ENCODE measurements around the gene CFD. TPM values are rescaled to one million over a fixed set of nuclear protein-coding genes. Genes with fewer than 3 reads are reported as not detected.
A peak's percentile ranks its signal among the peaks of the same experiment; 100 is the strongest.
"Not testable (repeated sequence)": the region's sequence is repeated elsewhere in the genome, so short reads cannot be mapped to it uniquely, and the experiment has no call there.

The CFD gene
- total RNA-seq, 2 experiments from 2014 or later = 0.17 to 0.25 TPM

- Mint-ChIP-seq H3K9me3 (no peaks in the 10 kb centered on the region), H3K4me3 (no peak overlapping the region), H3K27ac (no peak overlapping the region), H3K27me3 (ENCODE audit: low read depth) (peaks cover 38% of the 10 kb centered on the region), H3K4me1 (ENCODE audit: low read depth) (no peaks in the 10 kb centered on the region), H3K36me3 (ENCODE audit: low read depth) (no peaks in the 10 kb centered on the region)
- CTCF ChIA-PET = interaction anchor here (0.8 kb wide), 1 partner anchor 13 kb away, joined by 3 read pairs; no protein-coding TSS in a partner anchor
- intact Hi-C loops (cut with micrococcal nuclease) = no loop called here
- DNase-seq = no peak
Observed at GRCh38 chr19:850221-850978, 9.1 kb upstream of the CFD start.

DNA sequence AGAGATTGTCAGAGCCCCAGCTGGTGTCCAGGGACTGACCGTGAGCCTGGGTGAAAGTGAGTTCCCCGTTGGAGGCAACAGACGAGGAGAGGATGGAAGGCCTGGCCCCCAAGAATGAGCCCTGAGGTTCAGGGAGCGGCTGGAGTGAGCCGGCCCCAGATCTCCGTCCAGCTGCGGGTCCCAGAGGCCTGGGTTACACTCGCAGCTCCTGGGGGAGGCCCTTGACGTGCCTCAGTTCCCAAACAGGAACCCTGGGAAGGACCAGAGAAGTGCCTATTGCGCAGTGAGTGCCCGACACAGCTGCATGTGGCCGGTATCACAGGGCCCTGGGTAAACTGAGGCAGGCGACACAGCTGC, 8.5 kb upstream of the CFD start:
- H3K4me1 Mint-ChIP-seq (ENCODE audit: low read depth) = no peaks in the 10 kb centered on the region
- H3K36me3 Mint-ChIP-seq (ENCODE audit: low read depth) = no peaks in the 10 kb centered on the region
- H3K4me3 Mint-ChIP-seq = no peak overlapping the region
- DNase-seq = no peak
- no peak overlapping the region for H3K27ac Mint-ChIP-seq
- intact Hi-C loops (cut with micrococcal nuclease) = no loop called here
- CTCF ChIA-PET = interaction anchor here (0.8 kb wide), 1 partner anchor 13 kb away, joined by 3 read pairs; no protein-coding TSS in a partner anchor
- H3K9me3 Mint-ChIP-seq = no peaks in the 10 kb centered on the region
- peaks cover 34% of the 10 kb centered on the region for H3K27me3 Mint-ChIP-seq (ENCODE audit: low read depth)

- Mint-ChIP-seq H3K9me3 (no peaks in the 10 kb centered on the region), H3K27me3 (ENCODE audit: low read depth) (peaks cover 24% of the 10 kb centered on the region), H3K4me1 (ENCODE audit: low read depth) (no peaks in the 10 kb centered on the region), H3K27ac (no peak within 1 kb of the TSS), H3K4me3 (no peak within 1 kb of the TSS), H3K36me3 (ENCODE audit: low read depth) (no peaks in the 10 kb centered on the region)
- CTCF ChIA-PET = no interaction called here
- no peak for DNase-seq
- intact Hi-C loops (cut with micrococcal nuclease) = no loop called here
Observed at GRCh38 chr19:852136-853013, 7.1 kb upstream of the CFD start, which contains the start of gene ELANE. Gene ELANE (plus strand): TSS chr19:852303. CDS start chr19:852329, 26 bp downstream.

DNA sequence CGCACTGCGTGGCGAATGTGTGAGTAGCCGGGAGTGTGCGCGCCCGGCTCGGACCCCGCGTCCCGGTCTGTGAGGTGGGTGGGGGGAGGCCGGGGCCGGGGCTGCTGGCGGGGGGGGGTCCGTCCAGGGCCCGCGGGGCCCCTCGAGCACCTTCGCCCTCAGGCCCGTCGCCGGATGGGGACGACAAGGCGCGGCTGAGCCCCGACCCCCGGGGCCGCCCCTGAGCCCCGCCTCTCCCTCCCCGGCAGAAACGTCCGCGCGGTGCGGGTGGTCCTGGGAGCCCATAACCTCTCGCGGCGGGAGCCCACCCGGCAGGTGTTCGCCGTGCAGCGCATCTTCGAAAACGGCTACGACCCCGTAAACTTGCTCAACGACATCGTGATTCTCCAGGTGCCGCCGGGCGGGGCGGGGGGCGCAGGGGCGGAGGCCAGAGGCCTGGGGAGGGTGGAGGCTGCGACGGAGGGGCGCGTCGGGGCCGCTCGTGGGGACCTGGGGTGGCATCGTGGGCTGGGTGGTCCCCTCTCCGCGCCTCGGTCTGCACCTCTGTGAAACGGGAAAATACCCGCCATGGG, 6.4 kb upstream of the CFD start:
- no peaks in the 10 kb centered on the region for H3K4me1 Mint-ChIP-seq (ENCODE audit: low read depth)
- H3K36me3 Mint-ChIP-seq (ENCODE audit: low read depth) = no peaks in the 10 kb centered on the region
- no peak overlapping the region for H3K27ac Mint-ChIP-seq
- H3K27me3 Mint-ChIP-seq (ENCODE audit: low read depth) = peaks cover 21% of the 10 kb centered on the region
- H3K4me3 Mint-ChIP-seq = no peak overlapping the region
- intact Hi-C loops (cut with micrococcal nuclease) = no loop called here
- CTCF ChIA-PET = no interaction called here
- no peak for DNase-seq
- H3K9me3 Mint-ChIP-seq = no peaks in the 10 kb centered on the region

DNA sequence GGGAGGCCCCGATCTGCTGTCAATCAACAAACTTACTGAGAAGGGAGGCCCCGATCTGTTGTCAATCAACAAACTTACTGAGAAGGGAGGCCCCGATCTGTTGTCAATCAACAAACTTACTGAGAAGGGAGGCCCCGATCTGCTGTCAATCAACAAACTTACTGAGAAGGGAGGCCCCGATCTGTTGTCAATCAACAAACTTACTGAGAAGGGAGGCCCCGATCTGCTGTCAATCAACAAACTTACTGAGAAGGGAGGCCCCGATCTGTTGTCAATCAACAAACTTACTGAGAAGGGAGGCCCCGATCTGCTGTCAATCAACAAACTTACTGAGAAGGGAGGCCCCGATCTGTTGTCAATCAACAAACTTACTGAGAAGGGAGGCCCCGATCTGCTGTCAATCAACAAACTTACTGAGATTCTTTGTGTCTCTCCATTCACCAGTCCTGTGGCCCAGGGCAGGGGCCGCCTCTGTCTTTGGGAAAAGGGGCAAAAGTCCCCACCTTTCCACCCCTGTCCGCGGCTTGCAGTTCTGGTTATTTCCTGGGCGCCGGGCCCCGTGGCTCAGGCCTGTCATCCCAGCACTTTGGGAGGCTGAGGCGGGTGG, 5.7 kb upstream of the CFD start:
- H3K36me3 Mint-ChIP-seq (ENCODE audit: low read depth); H3K27ac Mint-ChIP-seq; CTCF ChIA-PET; H3K4me1 Mint-ChIP-seq (ENCODE audit: low read depth); DNase-seq; H3K9me3 Mint-ChIP-seq; intact Hi-C loops (cut with micrococcal nuclease); H3K4me3 Mint-ChIP-seq: not testable (repeated sequence)
- peaks cover 16% of the 10 kb centered on the region for H3K27me3 Mint-ChIP-seq (ENCODE audit: low read depth)

DNA sequence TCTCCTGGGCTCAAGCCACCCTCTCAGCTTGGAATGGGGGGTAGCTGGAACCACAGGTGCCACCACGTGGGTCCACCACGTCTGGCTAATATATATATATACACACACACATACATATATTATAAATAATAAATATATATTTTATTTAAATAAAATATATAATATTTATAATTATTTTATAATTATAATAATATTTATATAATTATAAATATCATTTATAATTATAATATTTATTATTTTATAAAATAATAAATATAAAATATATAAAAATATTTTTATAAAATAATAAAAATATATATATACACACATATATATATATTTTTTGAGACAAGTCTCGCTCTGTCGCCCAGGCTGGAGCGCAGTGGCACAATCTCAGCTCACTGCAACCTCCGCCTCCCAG, 4.9 kb upstream of the CFD start:
- no peak for DNase-seq

GRCh38 chr19:855142-855541, 4.3 kb upstream of the CFD start:
- H3K4me1 Mint-ChIP-seq (ENCODE audit: low read depth) = no peaks in the 10 kb centered on the region
- no peak overlapping the region for H3K27ac Mint-ChIP-seq
- intact Hi-C loops (cut with micrococcal nuclease) = no loop called here
- H3K4me3 Mint-ChIP-seq = no peak overlapping the region
- DNase-seq = no peak
- CTCF ChIA-PET = no interaction called here
- H3K27me3 Mint-ChIP-seq (ENCODE audit: low read depth) = peaks cover 7% of the 10 kb centered on the region
- no peaks in the 10 kb centered on the region for H3K9me3 Mint-ChIP-seq
- H3K36me3 Mint-ChIP-seq (ENCODE audit: low read depth) = no peaks in the 10 kb centered on the region

More for the DNA sequence above, 4.9 kb upstream of the CFD start:
- Mint-ChIP-seq H3K36me3 (ENCODE audit: low read depth) (no peaks in the 10 kb centered on the region), H3K4me1 (ENCODE audit: low read depth) (no peaks in the 10 kb centered on the region), H3K27me3 (ENCODE audit: low read depth) (peaks cover 13% of the 10 kb centered on the region), H3K4me3 (no peak overlapping the region), H3K9me3 (no peaks in the 10 kb centered on the region), H3K27ac (no peak overlapping the region)
- CTCF ChIA-PET = interaction anchor here (0.7 kb wide), 1 partner anchor 117 kb away, joined by 3 read pairs; no protein-coding TSS in a partner anchor
- intact Hi-C loops (cut with micrococcal nuclease) = no loop called here

- intact Hi-C loops (cut with micrococcal nuclease) = no loop called here
- no peak overlapping the region for H3K4me3 Mint-ChIP-seq
- no peak overlapping the region for H3K27ac Mint-ChIP-seq
- H3K27me3 Mint-ChIP-seq (ENCODE audit: low read depth) = peaks cover 6% of the 10 kb centered on the region
- CTCF ChIA-PET = interaction anchor here (0.9 to 1.1 kb wide), 2 partner anchors 9 to 141 kb away, joined by 3 read pairs; no protein-coding TSS in a partner anchor
- DNase-seq = no peak
- no peaks in the 10 kb centered on the region for H3K9me3 Mint-ChIP-seq
- no peaks in the 10 kb centered on the region for H3K4me1 Mint-ChIP-seq (ENCODE audit: low read depth)
- H3K36me3 Mint-ChIP-seq (ENCODE audit: low read depth) = no peaks in the 10 kb centered on the region
Observed at GRCh38 chr19:855566-856120, 3.8 kb upstream of the CFD start.

DNA sequence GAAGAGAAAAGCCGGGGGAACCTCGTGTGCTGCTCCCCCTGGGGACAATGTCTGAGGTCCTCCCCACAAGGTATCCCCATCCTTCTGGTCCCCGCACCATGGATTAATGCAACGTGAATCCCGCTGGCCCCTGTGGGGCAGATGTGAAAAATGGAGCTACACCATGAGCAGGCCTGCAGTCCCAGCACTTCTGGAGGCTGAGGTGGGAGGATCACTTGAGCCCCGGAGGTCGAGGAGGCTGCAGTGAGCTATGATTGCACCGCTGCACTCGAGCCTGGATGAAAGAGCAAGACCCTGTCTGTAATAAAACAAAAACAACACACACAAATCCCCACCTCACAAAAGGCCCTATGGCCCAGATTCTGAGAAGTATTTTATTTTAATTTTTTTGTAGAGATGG, 1.2 kb upstream of the CFD start:
- intact Hi-C loops (cut with micrococcal nuclease) = no loop called here
- Mint-ChIP-seq H3K36me3 (ENCODE audit: low read depth) (no peaks in the 10 kb centered on the region), H3K4me1 (ENCODE audit: low read depth) (peaks cover 6% of the 10 kb centered on the region), H3K27me3 (ENCODE audit: low read depth) (peaks cover 3% of the 10 kb centered on the region), H3K9me3 (no peaks in the 10 kb centered on the region), H3K27ac (no peak overlapping the region), H3K4me3 (no peak overlapping the region)
- CTCF ChIA-PET = interaction anchor here (0.6 to 1.5 kb wide), 2 partner anchors 24 to 85 kb away, joined by 3 to 4 read pairs; no protein-coding TSS in a partner anchor
- no peak for DNase-seq

GRCh38 chr19:861141-861755, 1.8 kb downstream of the CFD start:
- Mint-ChIP-seq H3K27me3 (ENCODE audit: low read depth) (peaks cover 6% of the 10 kb centered on the region), H3K36me3 (ENCODE audit: low read depth) (no peaks in the 10 kb centered on the region), H3K9me3 (no peaks in the 10 kb centered on the region), H3K4me1 (ENCODE audit: low read depth) (peaks cover 13% of the 10 kb centered on the region), H3K27ac (no peak overlapping the region), H3K4me3 (no peak overlapping the region)
- CTCF ChIA-PET = no interaction called here
- DNase-seq = no peak
- intact Hi-C loops (cut with micrococcal nuclease) = no loop called here

- H3K9me3 Mint-ChIP-seq = no peaks in the 10 kb centered on the region
- H3K36me3 Mint-ChIP-seq (ENCODE audit: low read depth) = no peaks in the 10 kb centered on the region
- H3K4me1 Mint-ChIP-seq (ENCODE audit: low read depth) = peaks cover 13% of the 10 kb centered on the region
- intact Hi-C loops (cut with micrococcal nuclease) = loop anchor here (1.0 to 2.0 kb wide), 3 partner anchors 65 to 123 kb away; partner anchors contain the start of genes PTBP1 and WDR18
- H3K4me3 Mint-ChIP-seq = peak overlapping the region; percentile 51
- no peak overlapping the region for H3K27ac Mint-ChIP-seq
- CTCF ChIA-PET = interaction anchor here (2.5 to 3.6 kb wide), 2 partner anchors 53 to 58 kb away, joined by 21 to 23 read pairs; partner anchors contain the start of gene KISS1R
- peak; percentile 74 for DNase-seq
- H3K27me3 Mint-ChIP-seq (ENCODE audit: low read depth) = peaks cover 6% of the 10 kb centered on the region
Observed at GRCh38 chr19:861756-862580, 2.5 kb downstream of the CFD start.

Measured in activated naive CD4-positive, alpha-beta T cell treated with anti-CD3 and anti-CD28 coated beads for 36 hours (primary cell).